Mammary epithelial cell (primary cell): ENCODE measurements around the gene SLC48A1.

Source experiments
- EZH2 ChIP-seq: IDR thresholded peaks from 2 replicates; pipeline ENCODE4 v1.6.1; 2012; ENCODE audit warnings: low read length, inconsistent platforms, borderline replicate concordance
- TF ChIP-seq, protein P1 (sequence below), 2 donors: IDR thresholded peaks in 1 of 2; conservative IDR thresholded peaks in 1 of 2; 2 replicates each; pipeline ENCODE4 v1.5.1; 2011 to 2012; ENCODE audit warnings: inconsistent platforms in 2 of 2, low read length in 2 of 2, mild to moderate bottlenecking in 2 of 2, control low read depth in 1 of 2, low read depth in 1 of 2; ENCODE audit not compliant: insufficient read depth in 1 of 2; ENCODE audit errors: extremely low read depth in 1 of 2

DNA sequence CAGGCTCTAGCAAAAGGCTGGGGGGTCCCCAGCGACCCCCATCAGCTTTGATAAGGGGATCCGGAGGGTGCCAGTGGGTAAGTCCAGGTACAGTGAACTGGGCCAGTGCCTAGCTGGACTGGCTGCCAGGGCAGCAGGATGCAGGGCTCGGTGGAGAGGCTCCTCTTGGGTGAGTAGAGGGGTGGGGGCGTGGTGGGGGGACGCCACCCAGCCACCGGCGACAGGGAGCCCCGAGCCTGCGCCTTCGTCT lies 14.5 kb upstream of the SLC48A1 start:
- TF ChIP-seq, protein P1, sequence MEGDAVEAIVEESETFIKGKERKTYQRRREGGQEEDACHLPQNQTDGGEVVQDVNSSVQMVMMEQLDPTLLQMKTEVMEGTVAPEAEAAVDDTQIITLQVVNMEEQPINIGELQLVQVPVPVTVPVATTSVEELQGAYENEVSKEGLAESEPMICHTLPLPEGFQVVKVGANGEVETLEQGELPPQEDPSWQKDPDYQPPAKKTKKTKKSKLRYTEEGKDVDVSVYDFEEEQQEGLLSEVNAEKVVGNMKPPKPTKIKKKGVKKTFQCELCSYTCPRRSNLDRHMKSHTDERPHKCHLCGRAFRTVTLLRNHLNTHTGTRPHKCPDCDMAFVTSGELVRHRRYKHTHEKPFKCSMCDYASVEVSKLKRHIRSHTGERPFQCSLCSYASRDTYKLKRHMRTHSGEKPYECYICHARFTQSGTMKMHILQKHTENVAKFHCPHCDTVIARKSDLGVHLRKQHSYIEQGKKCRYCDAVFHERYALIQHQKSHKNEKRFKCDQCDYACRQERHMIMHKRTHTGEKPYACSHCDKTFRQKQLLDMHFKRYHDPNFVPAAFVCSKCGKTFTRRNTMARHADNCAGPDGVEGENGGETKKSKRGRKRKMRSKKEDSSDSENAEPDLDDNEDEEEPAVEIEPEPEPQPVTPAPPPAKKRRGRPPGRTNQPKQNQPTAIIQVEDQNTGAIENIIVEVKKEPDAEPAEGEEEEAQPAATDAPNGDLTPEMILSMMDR (conservative IDR thresholded peaks at IDR 0.05 in 1 of 2, IDR thresholded peaks at IDR 0.05 in 1 of 2; ENCODE audit: extremely low read depth in 1 of 2, insufficient read depth in 1 of 2, low read depth in 1 of 2, low read length in 2 of 2) = no peak
- TF ChIP-seq EZH2 = no peak
